HG02759 (cell line): Measurements from ENCODE around the gene PDE4B.

Experiments used
- ATAC-seq: cut with Tn5 transposase; IDR thresholded peaks from one replicate; pipeline ENCODE4 v1.9.1; 2021; ENCODE audit warnings: mild to moderate bottlenecking, moderate library complexity; ENCODE audit not compliant: unreplicated experiment

The PDE4B gene

GRCh38 chr1:65880611-65881010 lies 87.9 kb downstream of the PDE4B start:
- ATAC-seq: no peak

DNA sequence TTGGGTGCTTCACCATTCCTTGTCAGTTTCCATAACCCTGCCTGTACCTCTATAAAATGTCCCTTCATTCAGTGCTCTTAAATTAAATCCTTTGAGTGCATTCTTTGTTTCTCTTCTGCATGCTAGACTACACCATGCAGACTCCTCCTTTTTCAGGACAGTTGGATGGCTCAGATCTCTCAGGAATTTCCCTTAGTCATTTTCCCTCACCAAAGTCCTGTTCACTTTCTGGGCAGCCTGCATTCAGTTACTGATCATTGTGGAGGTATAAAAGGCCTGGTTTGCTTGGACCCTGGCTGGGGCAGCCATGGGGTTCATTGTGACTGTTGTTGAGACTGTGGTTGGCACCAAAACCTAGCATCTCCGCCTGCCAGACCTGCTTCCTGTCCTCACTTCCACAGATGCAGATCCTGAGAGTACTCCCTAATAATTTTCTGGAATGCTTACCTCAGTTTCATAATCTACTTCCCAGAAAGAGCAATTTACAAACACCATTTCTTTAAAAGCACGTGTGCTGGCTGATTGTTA lies 88.4 kb downstream of the PDE4B start:
- ATAC-seq: no peak

DNA sequence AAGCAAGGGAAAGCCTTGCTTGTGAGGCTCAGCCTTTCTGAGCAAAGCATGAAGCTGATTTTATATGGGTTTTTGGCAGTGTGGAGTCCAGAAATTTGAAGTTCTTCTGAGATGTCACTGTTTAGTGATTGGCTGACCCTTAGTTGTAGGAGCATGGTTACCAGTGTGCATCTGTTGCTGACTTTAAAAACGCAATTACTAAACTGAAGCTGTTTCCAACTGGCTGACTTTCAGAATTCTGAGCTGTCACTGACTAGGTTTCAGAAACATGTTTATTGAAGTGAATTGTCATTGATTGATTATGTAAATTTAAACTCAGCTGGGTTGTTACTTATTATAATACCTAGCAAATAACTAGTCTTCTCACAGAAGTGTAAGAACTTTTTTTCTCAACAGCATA lies 89.4 kb downstream of the PDE4B start:
- ATAC-seq: no peak

GRCh38 chr1:65889441-65889840 lies 96.7 kb downstream of the PDE4B start:
- no peak for ATAC-seq

- ATAC-seq: no peak
These were observed 97.6 kb downstream of the PDE4B start for GRCh38 chr1:65890201-65890843.

DNA sequence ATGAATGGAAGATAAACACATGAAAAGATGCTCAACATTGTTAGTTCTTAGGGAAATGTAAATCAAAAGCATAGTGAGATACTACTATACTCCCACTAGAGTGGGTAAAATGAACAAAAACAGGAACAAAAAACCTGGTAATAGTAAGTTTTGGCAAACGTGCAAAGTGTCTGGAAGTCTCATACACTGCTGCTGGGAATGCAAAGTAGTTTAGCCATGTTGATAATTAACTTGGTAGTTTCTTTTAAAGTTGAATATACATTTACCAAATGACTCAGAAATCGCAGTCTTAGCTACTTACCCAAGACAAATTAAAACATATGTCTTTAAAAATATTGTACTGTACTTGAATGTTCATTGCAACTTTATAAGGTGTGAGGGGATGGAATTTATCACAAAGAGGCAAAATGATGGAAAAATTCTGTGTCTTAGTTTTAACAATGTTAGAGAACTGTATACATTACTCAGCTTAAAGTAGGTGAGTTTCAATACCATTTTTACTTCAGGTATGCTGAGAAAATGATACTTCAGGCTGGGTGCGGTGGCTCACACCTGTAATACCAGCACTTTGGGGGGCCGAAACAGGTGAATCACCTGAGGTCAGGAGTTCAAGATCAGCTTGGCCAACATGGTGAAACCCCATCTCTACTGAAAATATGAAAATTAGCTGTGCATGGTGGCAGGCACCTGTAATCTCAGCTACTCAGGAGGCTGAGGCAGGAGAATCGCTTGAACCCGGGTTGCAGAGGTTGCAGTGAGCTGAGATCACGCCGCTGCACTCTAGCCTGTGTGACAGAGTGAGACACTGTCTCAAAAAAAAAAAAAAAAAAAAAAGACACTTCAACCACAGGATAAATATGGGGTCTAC lies 102.3 kb downstream of the PDE4B start:
- peak; percentile 87 for ATAC-seq

DNA sequence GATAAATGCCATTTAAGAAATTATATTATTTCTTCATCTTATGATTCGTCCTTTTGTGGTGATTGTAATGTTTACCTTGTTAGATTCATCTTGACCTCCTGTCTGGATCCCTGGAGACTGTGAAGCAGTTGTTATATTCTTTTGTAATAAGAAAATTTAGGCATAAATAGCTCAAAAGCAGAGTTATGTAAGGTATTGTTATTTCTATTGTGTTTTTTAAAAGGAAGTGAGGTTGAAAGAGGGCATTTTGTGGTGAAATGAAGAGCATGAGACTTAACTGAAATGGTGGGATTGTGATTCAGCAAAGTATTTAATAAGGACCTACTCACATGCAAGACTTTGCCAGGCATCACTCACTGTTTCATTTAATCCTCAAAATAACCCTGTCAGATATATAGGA lies 104.0 kb downstream of the PDE4B start:
- ATAC-seq: no peak

DNA sequence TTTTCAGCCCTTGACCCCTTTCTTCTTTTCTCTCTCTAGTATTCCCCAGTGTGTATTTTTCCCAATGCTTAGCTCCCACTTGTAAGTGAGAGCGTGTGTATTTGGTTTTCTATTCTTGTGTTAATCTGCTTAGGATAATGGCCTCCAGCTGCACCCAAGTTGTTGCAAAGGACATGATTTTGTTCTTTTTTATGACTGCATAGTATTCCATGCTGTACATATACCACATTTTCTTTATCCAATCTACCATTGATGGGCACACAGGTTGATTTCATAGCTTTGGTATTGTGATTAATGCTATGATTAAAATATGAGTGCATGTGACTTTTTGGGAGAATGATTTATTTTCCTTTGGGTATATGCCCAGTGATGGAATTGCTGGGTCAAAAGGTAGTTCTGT lies 104.8 kb downstream of the PDE4B start:
- no peak for ATAC-seq

- ATAC-seq: no peak
These were observed 112.0 kb downstream of the PDE4B start for GRCh38 chr1:65904681-65905083.

DNA sequence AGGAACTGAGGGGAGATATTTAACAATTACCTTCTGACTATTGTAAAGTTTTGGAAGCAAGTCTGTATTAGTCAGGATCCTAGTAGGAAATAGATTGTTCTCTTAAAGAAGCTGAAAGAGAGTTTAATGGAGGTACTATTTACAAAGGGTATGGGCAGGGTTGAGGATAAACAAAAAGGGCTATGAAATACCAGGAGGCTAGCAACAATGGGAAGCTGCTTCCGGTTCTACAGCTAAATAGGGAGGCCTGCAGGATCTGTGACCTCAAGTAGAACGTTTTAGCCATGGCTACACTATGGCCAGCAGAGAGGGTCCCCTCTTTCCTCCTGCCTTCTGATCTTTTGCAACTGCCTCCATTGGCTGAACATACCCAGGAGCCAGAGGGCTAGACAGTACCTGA lies 117.7 kb downstream of the PDE4B start:
- no peak for ATAC-seq

DNA sequence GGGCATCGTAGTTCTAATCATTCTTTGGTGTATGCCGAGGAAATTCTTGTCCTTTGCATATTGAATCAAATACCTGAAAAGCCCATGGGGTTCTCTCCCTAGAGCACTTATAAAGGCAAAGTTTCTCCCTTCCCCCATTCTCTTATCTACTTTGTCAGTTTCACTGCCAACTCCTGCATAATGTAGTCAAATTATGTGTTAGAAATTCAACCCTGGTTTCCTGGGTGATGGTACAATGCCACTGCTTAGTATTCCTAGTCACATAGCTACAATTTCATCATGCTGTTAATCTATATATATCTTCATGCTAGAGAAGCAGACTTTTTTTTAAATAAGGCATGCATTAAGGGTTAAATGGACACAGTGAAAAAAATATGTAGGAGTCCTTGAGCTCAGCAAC lies 119.0 kb downstream of the PDE4B start:
- no peak for ATAC-seq

GRCh38 chr1:65918564-65918963 lies 125.9 kb downstream of the PDE4B start:
- ATAC-seq: no peak

GRCh38 chr1:65921446-65921845 lies 128.8 kb downstream of the PDE4B start:
- no peak for ATAC-seq

DNA sequence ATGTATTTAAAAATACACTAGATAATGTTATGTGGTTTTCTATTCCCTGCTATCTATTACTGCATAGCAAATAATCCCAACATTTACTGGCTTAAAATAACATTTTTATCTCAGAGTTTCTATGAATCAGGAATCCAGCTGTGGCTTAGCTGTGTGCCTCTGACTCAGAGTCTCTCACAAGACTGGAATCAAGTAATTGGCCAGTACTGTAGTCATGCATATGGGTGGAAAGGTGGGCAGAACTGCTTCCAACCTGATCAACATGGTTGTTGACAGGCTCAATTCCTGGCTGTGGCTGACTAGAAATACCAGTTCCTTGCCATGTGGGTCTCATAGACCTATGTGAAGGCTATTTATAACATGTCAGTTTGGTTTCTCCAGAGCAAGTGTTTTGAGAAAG lies 131.8 kb downstream of the PDE4B start:
- ATAC-seq: no peak

- ATAC-seq: no peak
These were observed 145.8 kb downstream of the PDE4B start for GRCh38 chr1:65938506-65938905.

DNA sequence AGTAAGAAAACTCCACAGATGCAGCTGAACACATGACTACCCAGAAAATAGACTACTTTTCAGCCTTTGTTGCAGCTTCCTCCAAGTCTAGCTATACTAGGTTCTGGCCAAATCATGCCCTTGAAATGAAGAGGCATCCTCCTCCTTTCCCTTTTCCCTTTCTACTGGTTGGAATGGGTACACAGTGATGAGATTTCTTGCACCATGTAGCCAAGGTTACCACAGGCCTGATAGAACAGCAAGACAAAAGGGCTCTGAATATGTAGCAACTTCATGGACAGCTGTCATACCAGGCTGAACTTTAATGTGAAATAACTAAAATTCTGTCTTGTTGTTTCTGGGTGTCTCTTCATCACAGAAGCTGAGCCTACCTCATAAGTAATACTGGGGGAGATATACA lies 146.5 kb downstream of the PDE4B start:
- ATAC-seq: no peak

DNA sequence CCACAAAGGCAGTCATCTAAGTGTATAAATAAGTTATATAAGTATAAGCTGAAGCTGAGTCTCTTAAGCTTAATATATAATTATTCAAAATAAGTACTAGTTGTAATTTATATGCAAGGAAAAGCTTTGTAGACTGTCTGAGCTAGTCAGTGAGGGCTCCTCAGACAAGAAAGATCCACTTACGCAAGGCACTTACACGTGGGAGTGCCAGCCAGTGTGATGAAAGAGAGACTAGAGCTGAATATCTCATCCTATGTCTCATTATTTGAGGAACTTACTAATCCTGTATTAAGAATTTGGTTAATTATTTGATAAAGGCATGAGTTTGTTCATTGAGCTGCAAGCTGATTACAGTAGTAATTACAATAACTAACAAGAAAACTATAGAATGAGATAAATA lies 146.9 kb downstream of the PDE4B start:
- ATAC-seq: no peak

- no peak for ATAC-seq
These were observed 147.4 kb downstream of the PDE4B start for GRCh38 chr1:65940126-65940525.

DNA sequence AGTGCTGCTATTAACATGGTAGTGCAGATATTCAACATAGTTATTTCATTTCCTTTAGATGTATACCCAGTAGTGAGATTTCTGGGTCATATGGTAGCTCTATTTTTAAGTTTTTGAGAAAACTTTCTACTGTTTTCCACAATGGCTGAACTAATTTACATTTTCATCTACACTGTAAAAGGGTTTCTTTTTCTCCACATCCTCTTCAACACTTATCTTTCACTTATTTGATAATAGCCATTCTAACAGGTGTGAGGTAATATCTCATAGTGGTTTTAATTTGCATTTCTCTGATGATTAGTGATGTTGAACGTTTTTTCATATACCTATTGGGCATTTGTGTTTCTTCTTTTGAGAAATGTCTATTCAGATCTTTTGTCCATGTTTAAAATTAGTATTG lies 149.8 kb downstream of the PDE4B start:
- ATAC-seq: no peak

DNA sequence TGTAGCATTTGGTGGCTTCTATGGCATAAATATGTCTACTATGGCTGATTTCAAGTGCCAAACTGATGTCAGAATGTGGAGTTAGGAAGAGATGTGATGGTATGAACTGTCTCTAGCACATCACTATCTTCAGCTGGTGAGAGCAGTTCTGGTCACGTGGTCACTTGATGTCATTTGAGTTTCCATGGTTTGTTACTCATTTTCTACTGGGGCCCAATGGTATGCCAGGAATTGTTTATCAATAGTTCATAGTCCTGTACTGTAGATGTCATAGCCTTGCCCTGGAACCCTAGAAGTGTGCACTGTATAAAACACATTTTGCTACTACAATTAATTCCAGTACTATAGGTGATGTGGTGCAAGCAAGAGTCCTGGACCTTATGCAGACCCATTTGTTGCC lies 153.7 kb downstream of the PDE4B start:
- no peak for ATAC-seq

GRCh38 chr1:65946960-65947359 lies 154.3 kb downstream of the PDE4B start:
- ATAC-seq: no peak

DNA sequence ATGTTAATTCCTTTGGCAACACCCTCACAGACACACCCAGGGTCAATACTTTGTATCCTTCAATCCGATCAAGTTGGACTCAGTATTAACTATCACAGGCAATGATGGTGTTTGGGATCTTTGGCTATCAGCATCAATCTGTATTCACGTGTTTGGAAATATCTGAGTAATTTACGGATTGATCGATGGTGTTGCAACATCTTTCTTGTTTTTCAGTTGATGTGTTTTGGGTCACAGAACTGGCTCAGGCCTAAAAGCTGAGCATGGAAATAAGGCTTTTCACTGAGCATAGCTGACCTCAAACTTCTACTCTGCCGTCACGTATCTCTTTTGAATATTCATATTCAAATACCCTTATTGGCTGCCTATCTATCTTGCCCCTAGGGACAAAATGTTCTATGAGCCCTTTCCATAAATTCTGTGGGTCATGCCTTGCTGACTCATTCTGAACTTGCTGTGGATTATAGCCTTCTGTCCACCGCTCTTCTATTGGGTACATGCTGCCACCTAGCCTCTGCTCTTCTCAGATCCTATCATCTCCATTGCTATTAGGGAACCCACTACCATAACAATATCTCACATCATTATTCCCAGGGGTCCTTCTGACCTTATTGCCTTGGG lies 156.0 kb downstream of the PDE4B start:
- ATAC-seq: no peak
